GM12878 (cell line): ENCODE results near the gene GNGT2. TPM values are rescaled to one million over a fixed set of nuclear protein-coding genes. Genes with fewer than 3 reads are reported as not detected.

ENCODE experiments used
- ATAC-seq: fragments of 200-7000 bp; cut with Tn5 transposase; 3 replicates; pipeline ENCODE4 v1.9.1; 2020; ENCODE audit warnings: mild to moderate bottlenecking, moderate library complexity
- BruUV-seq: library from RNA; stranded (reverse); fragments of 400-500 nt; replicated peaks from 2 replicates; lab custom pipeline; 2021; lab: Mats Ljungman, UMichigan
- CTCF ChIA-PET: fragments of 300-600 bp; sonication (Branson Sonifier 250); formaldehyde crosslinking; extraction: SDS; loops from one replicate; lab custom pipeline; 2021; ENCODE audit warnings: inconsistent platforms; lab: Yijun Ruan, JAX
- POLR2A ChIA-PET: fragments of 350-600 bp; formaldehyde crosslinking; extraction: SDS; loops from one replicate; lab custom pipeline; 2021; ENCODE audit warnings: inconsistent platforms; lab: Charles Lee
- RAD21 ChIA-PET: fragments of 300-600 bp; sonication (Branson Sonifier 250); formaldehyde crosslinking; loops from one replicate; lab custom pipeline; 2023; ENCODE audit warnings: antibody characterized with exemption; ENCODE audit not compliant: unreplicated experiment; lab: Charles Lee
- SMC1A ChIA-PET: fragments of 300-600 bp; sonication (Branson Sonifier 250); formaldehyde crosslinking; loops from one replicate; lab custom pipeline; 2023; ENCODE audit not compliant: unreplicated experiment, uncharacterized antibody; lab: Charles Lee
- DNase-seq: peaks from one replicate; pipeline ENCODE4 v3.0.0-alpha.2; 2011; ENCODE audit warnings: low read depth, low spot score
- FAIRE-seq: peaks from 3 replicates; lab custom pipeline; 2011; peaks lifted over from hg19 to GRCh38; lab: Jason Lieb, UNC
- H2AFZ ChIP-seq: 2 replicates; pipeline ENCODE4 v1.6.0; 2011; ENCODE audit warnings: low read depth, low read length, control low read depth; ENCODE audit not compliant: control insufficient read depth
- H3K27ac ChIP-seq: 2 replicates; pipeline ENCODE4 v1.5.1; 2011; ENCODE audit warnings: control low read depth; ENCODE audit not compliant: control insufficient read depth, insufficient read depth
- H3K27me3 ChIP-seq, 2 experiments: replicated peaks in 1 of 2; 2 replicates each; pipeline versions ENCODE4 v1.6.0 to v1.6.1; 2011; ENCODE audit warnings: low read length in 1 of 2; ENCODE audit not compliant: control insufficient read depth in 2 of 2, insufficient read depth in 2 of 2
- H3K36me3 ChIP-seq, 2 experiments: 2 replicates each; pipeline ENCODE4 v1.5.1; 2011; ENCODE audit warnings: low read length in 1 of 2; ENCODE audit not compliant: control insufficient read depth in 2 of 2, insufficient read depth in 2 of 2
- H3K4me1 ChIP-seq: 2 replicates; pipeline ENCODE4 v1.6.1; 2011; ENCODE audit warnings: mild to moderate bottlenecking, low read length, moderate library complexity, mixed read lengths; ENCODE audit not compliant: control insufficient read depth, insufficient read depth
- H3K4me2 ChIP-seq: 2 replicates; pipeline ENCODE4 v1.6.0; 2011; ENCODE audit warnings: control low read depth; ENCODE audit not compliant: control insufficient read depth, insufficient read depth
- H3K4me3 ChIP-seq: fragments of 200-600 bp; sonication (generic); 2 replicates; pipeline ENCODE4 v1.5.1; 2016
- H3K79me2 ChIP-seq: 2 replicates; pipeline ENCODE4 v1.6.0; 2011; ENCODE audit warnings: low read length; ENCODE audit not compliant: control insufficient read depth, insufficient read depth
- H3K9ac ChIP-seq: 2 replicates; pipeline ENCODE4 v1.8.0; 2011; ENCODE audit warnings: low read length, control low read depth, mixed read lengths; ENCODE audit not compliant: control insufficient read depth, insufficient read depth
- H3K9me3 ChIP-seq: replicated peaks from 3 replicates; pipeline ENCODE4 v1.5.1; 2011; ENCODE audit warnings: mild to moderate bottlenecking, low read length; ENCODE audit not compliant: control insufficient read depth, insufficient read depth
- H4K20me1 ChIP-seq: 2 replicates; pipeline ENCODE4 v1.6.0; 2011; ENCODE audit not compliant: control insufficient read depth, insufficient read depth
- BMI1 ChIP-seq: fragments of 450-650 bp; IDR thresholded peaks from 2 replicates; pipeline ENCODE4 v1.6.1; 2016; ENCODE audit warnings: mild to moderate bottlenecking, moderate library complexity, borderline replicate concordance
- CBX5 ChIP-seq: sonication (generic); IDR thresholded peaks from 2 replicates; pipeline ENCODE4 v1.6.1; 2016; ENCODE audit warnings: low read depth, moderate library complexity, mild to moderate bottlenecking, inconsistent platforms
- EP300 ChIP-seq, 2 experiments: fragments of 150-350 bp in 1 of 2; IDR thresholded peaks; 2 replicates each; pipeline ENCODE4 v1.6.1; 2011 to 2012; ENCODE audit warnings: low read depth in 2 of 2, low read length in 2 of 2, borderline replicate concordance in 1 of 2, improper control_type of control experiment in 1 of 2, inconsistent platforms in 1 of 2; ENCODE audit not compliant: control insufficient read depth in 1 of 2
- FOXK2 ChIP-seq: fragments of 450-650 bp; IDR thresholded peaks from 2 replicates; pipeline ENCODE4 v1.6.1; 2017; ENCODE audit warnings: mild to moderate bottlenecking, moderate library complexity
- HDAC6 ChIP-seq: fragments of 200-600 bp; sonication (generic); IDR thresholded peaks from one replicate; pipeline ENCODE4 v1.8.0; 2017; ENCODE audit warnings: antibody characterized with exemption; ENCODE audit not compliant: unreplicated experiment
- IKZF1 ChIP-seq: fragments of 450-650 bp; conservative IDR thresholded peaks from 2 replicates; pipeline ENCODE4 v1.6.1; 2017; ENCODE audit warnings: antibody characterized with exemption, mild to moderate bottlenecking
- JUND ChIP-seq: IDR thresholded peaks from 2 replicates; pipeline ENCODE4 v1.6.1; 2012; ENCODE audit warnings: low read depth, mild to moderate bottlenecking, low read length, improper control_type of control experiment, moderate library complexity
- MYC ChIP-seq: IDR thresholded peaks from 2 replicates; pipeline ENCODE4 v1.6.1; 2011; ENCODE audit warnings: mild to moderate bottlenecking, low read length, moderate library complexity, inconsistent platforms; ENCODE audit not compliant: insufficient read depth, insufficient replicate concordance, insufficient read length, severe bottlenecking
- NR2F1 ChIP-seq: fragments of 450-650 bp; conservative IDR thresholded peaks from 2 replicates; pipeline ENCODE4 v1.6.1; 2017; ENCODE audit warnings: mild to moderate bottlenecking
- NRF1 ChIP-seq: conservative IDR thresholded peaks from 2 replicates; pipeline ENCODE4 v1.6.1; 2011; ENCODE audit warnings: mild to moderate bottlenecking, low read depth, low read length, improper control_type of control experiment
- POLR2A ChIP-seq: IDR thresholded peaks from 2 replicates; pipeline ENCODE4 v1.6.1; 2011; ENCODE audit warnings: low read depth, mild to moderate bottlenecking, low read length
- POLR2AphosphoS2 ChIP-seq: IDR thresholded peaks from 2 replicates; pipeline ENCODE4 v1.6.1; 2011; ENCODE audit warnings: low read depth, mild to moderate bottlenecking, low read length, improper control_type of control experiment, moderate library complexity
- RAD21 ChIP-seq: IDR thresholded peaks from 2 replicates; pipeline ENCODE4 v1.6.1; 2011; ENCODE audit warnings: mild to moderate bottlenecking, low read depth, low read length, moderate library complexity; ENCODE audit not compliant: insufficient read depth
- RFX5 ChIP-seq: IDR thresholded peaks from 2 replicates; pipeline ENCODE4 v1.6.1; 2011; ENCODE audit warnings: low read depth, low read length, improper control_type of control experiment
- WGBS: methylation state at CpG from one replicate; pipeline ENCODE4 v1.1.6; 2016; ENCODE audit warnings: low lambda C conversion rate; ENCODE audit not compliant: insufficient replicate concordance, insufficient coverage; ENCODE audit errors: missing lambda C conversion rate; 5-methylcytosine and 5-hydroxymethylcytosine counted together
- in situ Hi-C: fragments of 300-500 bp; cut with MboI; formaldehyde crosslinking; loops from 9 replicates; pipeline ENCODE4 v1.14.3; 2018; ENCODE audit warnings: mixed read lengths
- intact Hi-C: fragments of 100-400 bp; cut with micrococcal nuclease; formaldehyde crosslinking; loops from one replicate; pipeline ENCODE4 v1.14.2; 2022; ENCODE audit not compliant: unreplicated experiment
- polyA plus RNA-seq, 11 experiments: library from polyadenylated mRNA; depleted of rRNA in 4 of 11; unstranded in 6 of 11; stranded (reverse) in 5 of 11; fragments of >200 nt; fragmentation: Nextera tagmentation in 4 of 11; fragmentation: Illumina TruSeq in 1 of 11; extraction: Ambion mirVana in 4 of 11; extraction: Trizol in 1 of 11; gene quantifications; 1 replicate in 1 of 11; 2 replicates in 10 of 11; pipeline versions ENCODE4 v1.2.1 to v1.2.3, GENCODE V29; 2011 to 2016; ENCODE audit warnings: inconsistent platforms in 2 of 11, missing spikeins in 2 of 11, low read depth in 1 of 11
- total RNA-seq, 4 experiments: library from RNA; depleted of rRNA in 3 of 4; stranded (reverse); fragments of >200 nt in 3 of 4; fragmentation: Illumina TruSeq in 1 of 4; extraction: Trizol in 1 of 4; gene quantifications; 2 replicates each; pipeline versions ENCODE4 v1.2.1 to v1.2.3, GENCODE V29; 2013 to 2021
- TF ChIP-seq, protein P1 (sequence below): fragments of 450-650 bp; IDR thresholded peaks from 2 replicates; pipeline ENCODE4 v1.6.1; 2017; ENCODE audit warnings: borderline replicate concordance
- TF ChIP-seq, protein P2 (sequence below): IDR thresholded peaks from 2 replicates; pipeline ENCODE4 v1.6.1; 2012; ENCODE audit warnings: low read length, inconsistent platforms

GNGT2 gene
- total and polyA plus RNA-seq, 10 of the 15 experiments (the other 5 are each of a cell fraction or from before 2014, with no cell fraction given) = 15.3 to 60.4 (median 32.0) TPM

DNA sequence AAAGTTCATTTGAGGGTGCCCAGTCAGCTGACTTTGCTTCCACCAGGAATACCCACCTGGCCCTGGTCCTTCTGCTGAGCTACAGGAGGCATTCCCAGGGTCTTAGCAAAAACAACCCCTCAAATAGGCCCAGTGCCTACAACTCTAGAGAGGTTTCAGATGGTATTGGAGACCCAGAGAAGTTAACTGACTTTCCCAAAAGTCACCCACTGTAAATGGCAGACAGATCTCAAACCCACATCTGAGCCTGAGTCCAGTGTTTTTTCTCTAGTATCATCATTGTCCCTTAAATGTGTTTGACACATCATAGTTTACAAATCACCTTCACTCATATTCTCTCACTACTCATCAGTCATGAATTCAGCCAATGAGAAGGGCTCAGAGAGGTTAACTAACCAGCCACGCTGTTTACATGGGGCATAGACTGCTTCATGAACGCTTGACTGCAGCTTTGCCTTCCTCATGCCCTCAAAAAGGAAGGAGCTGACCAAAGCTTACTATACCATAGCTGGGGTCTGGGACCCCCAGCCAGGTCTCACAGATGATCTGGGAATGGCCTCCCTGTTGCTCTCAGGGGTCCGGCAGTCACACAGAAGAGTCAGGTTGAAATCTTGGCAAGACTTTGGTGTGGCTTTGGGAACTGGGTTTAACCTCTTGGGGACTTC lies 16.5 kb upstream of the GNGT2 start (continued):
- TF ChIP-seq, protein P1, sequence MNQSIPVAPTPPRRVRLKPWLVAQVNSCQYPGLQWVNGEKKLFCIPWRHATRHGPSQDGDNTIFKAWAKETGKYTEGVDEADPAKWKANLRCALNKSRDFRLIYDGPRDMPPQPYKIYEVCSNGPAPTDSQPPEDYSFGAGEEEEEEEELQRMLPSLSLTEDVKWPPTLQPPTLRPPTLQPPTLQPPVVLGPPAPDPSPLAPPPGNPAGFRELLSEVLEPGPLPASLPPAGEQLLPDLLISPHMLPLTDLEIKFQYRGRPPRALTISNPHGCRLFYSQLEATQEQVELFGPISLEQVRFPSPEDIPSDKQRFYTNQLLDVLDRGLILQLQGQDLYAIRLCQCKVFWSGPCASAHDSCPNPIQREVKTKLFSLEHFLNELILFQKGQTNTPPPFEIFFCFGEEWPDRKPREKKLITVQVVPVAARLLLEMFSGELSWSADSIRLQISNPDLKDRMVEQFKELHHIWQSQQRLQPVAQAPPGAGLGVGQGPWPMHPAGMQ = no peak
- TF ChIP-seq, protein P2, sequence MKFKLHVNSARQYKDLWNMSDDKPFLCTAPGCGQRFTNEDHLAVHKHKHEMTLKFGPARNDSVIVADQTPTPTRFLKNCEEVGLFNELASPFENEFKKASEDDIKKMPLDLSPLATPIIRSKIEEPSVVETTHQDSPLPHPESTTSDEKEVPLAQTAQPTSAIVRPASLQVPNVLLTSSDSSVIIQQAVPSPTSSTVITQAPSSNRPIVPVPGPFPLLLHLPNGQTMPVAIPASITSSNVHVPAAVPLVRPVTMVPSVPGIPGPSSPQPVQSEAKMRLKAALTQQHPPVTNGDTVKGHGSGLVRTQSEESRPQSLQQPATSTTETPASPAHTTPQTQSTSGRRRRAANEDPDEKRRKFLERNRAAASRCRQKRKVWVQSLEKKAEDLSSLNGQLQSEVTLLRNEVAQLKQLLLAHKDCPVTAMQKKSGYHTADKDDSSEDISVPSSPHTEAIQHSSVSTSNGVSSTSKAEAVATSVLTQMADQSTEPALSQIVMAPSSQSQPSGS = peak; percentile 12; the same call in 1 of the 2 replicates

DNA sequence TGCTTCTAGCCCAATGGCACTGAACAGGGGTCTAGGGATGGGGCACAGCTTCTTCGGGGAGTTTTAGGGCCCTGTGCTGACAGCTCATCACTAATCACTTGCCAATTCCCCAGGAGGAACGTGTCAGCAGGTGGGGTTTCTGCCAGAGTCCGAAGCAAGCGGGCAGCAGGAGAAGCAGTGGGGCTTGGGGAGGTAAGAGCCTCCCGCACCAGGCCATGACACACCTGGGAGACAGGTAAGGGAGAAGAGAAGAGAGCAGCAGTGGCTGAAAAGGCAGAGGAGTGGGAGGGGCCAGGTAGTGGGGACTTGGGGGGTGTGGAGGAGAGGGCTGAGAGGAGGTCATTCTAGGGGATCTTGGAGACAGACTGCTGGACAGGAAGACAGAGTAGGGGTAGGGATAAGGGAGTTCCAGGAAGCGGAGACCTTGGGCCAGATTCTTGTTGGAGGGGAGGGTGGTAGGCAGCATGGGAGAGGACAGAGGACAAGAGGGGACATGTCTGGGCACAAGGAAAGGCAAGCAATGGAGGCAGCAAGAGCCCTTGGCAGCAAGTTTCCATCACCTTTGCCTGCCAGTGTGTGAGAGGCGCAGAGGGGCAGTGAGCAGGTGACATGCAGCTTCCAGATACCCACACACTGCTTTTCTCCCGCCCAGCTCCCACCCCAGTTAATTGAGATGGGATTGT lies 15.3 kb upstream of the GNGT2 start:
- Histone ChIP-seq H3K27ac (no peak overlapping the region), H3K4me3 (no peak overlapping the region), H3K9me3 (no peaks in the 10 kb centered on the region), H3K36me3 (peaks cover 3 to 13% of the 10 kb centered on the region in 2 experiments), H3K79me2 (no peaks in the 10 kb centered on the region), H3K9ac (no peak overlapping the region), H3K27me3 (no peaks in the 10 kb centered on the region), H3K4me1 (peaks cover 24% of the 10 kb centered on the region), H2AFZ (no peak overlapping the region), H3K4me2 (no peak overlapping the region), H4K20me1 (0 out of 2 replicates have a peak, but pooled peaks cover 7% of the 10 kb centered on the region)
- in situ Hi-C loops = loop anchor here (10.0 kb wide), 1 partner anchor 51 kb away; no protein-coding TSS in a partner anchor
- FAIRE-seq (no peak), DNase-seq (no peak), ATAC-seq (no peak)
- ChIA-PET POLR2A (interaction anchor here (1.1 to 3.6 kb wide), 3 partner anchors 11 to 46 kb away, joined by 3 to 12 read pairs (median 10); partner anchors contain the start of genes ABI3 and GNGT2), RAD21 (interaction anchor here (0.6 to 5.9 kb wide), 6 partner anchors 9 to 170 kb away, joined by 3 to 72 read pairs (median 20); partner anchors contain the start of genes ABI3 and GNGT2), CTCF (interaction anchor here (1.8 to 8.2 kb wide), 6 partner anchors 11 to 66 kb away, joined by 8 to 178 read pairs (median 37); partner anchors contain the start of gene ABI3), SMC1A (interaction anchor here (1.5 to 7.3 kb wide), 7 partner anchors 10 to 45 kb away, joined by 4 to 118 read pairs (median 20); no protein-coding TSS in a partner anchor)
- intact Hi-C loops = loop anchor here (5.0 kb wide), 1 partner anchor 193 kb away; no protein-coding TSS in a partner anchor
- WGBS = 89% methylated on average over 6 of the region's 8 CpGs
- BruUV-seq = TSS peak; percentile 11
- TF ChIP-seq POLR2A (peak; percentile 64; the same call in 1 of the 2 replicates), NRF1 (no peak), HDAC6 (no peak), NR2F1 (no peak), RFX5 (no peak), RAD21 (no peak), POLR2AphosphoS2 (peak; percentile 79), BMI1 (peak; percentile 24; the same call in 1 of the 2 replicates), MYC (no peak), IKZF1 (no peak), CBX5 (no peak), FOXK2 (no peak), JUND (no peak), EP300 (IDR thresholded peaks at IDR 0.05; ENCODE audit: borderline replicate concordance in 1 of 2, control insufficient read depth in 1 of 2, low read depth in 2 of 2, low read length in 2 of 2) (no peak)
